Lower leg skin (tissue), 3 donors: ENCODE data around the gene ARGLU1.

Experiments
- CTCF ChIP-seq, 3 donors: fragments of 450-650 bp; IDR thresholded peaks; one replicate each; pipeline ENCODE4 v1.5.1; 2016; ENCODE audit warnings: antibody characterized with exemption in 3 of 3, mild to moderate bottlenecking in 3 of 3, moderate library complexity in 2 of 3
- POLR2A ChIP-seq, 2 donors: fragments of 450-650 bp; IDR thresholded peaks; one replicate each; pipeline ENCODE4 v1.6.1; 2016 to 2017; ENCODE audit warnings: antibody characterized with exemption in 2 of 2, mild to moderate bottlenecking in 1 of 2, moderate library complexity in 1 of 2

DNA sequence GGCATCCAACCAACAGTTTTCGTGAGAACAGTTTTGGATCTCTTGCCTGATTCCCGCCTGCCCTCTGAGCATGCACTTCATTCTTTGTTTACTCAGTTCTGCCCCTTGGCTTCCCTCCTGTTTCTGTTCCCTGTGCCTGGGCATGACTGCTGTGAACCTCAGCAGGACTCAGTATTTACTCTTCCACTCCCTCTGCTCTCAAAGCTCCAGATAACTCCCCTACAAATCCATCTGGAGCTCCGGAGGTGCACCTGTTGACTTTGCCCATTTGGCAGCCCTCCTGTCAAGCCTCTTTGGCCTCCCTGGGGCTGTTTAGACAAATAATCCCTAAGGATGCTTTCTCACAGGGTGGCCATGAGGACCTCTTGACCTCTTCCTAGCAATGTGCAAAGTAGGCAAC, 34.2 kb upstream of the ARGLU1 start:
- no peak for TF ChIP-seq POLR2A (IDR thresholded peaks at IDR 0.05)
- no peak for TF ChIP-seq CTCF (IDR thresholded peaks at IDR 0.05)
